T-helper 1 cell treated with Interleukin-12 subunit alpha and Interleukin-12 subunit beta and Interleukin-4 antibody, amounts not matched to agents 30 ng/mL and 1 ng/mL, for 36 hours (primary cell): Measurements from ENCODE around the gene SORCS3. TPM values are rescaled to one million over a fixed set of nuclear protein-coding genes. Genes with fewer than 3 reads are reported as not detected.

Source experiments
- intact Hi-C: fragments of 100-400 bp; cut with micrococcal nuclease; formaldehyde crosslinking; loops from one replicate; pipeline ENCODE4 v1.15.1; 2024
- total RNA-seq: library from RNA; stranded (reverse); gene quantifications from 2 replicates; pipeline ENCODE4 v1.2.3, GENCODE V29; 2022

SORCS3 gene
- total RNA-seq, 1 donor from 2014 or later = not detected

DNA sequence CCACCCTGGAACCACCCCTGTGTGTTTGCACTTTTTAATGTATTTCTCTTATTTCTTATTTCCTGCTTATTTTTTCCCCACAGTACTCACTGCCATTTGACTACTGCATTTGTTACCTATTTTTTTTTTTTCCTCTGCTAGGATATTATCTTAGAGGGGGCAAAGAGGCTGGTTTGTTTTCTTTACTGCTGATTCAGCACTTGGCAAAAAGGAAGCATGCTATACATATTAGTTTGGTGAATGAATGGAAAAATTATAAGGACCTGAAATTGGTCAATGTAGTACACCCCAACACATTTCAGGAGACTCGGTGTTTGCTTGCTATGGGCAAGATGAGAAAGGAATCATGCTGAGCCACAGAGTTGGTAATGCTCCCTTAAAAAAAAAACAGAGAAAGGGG is 193.5 kb downstream of the SORCS3 start:
- intact Hi-C loops = no loop called here

DNA sequence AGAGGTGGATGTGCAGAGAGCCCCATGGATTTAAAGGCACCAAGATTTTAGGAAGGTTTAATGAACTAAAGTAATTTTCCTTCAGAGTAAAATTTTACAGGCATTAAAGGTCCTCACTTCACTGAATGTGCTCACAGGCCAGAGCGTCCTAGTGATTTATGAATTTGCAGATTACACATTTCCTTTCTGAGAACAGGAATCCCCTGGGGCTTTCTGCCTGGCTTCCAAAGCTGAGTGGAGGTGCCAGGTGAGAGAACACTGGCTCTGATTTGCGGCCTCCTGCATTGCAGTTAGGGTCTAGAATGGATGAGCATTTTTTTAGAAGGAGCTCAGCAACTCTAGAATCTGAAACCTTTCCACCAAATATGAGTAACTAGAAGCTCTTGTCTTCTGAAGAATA is 194.3 kb downstream of the SORCS3 start:
- intact Hi-C loops = no loop called here

DNA sequence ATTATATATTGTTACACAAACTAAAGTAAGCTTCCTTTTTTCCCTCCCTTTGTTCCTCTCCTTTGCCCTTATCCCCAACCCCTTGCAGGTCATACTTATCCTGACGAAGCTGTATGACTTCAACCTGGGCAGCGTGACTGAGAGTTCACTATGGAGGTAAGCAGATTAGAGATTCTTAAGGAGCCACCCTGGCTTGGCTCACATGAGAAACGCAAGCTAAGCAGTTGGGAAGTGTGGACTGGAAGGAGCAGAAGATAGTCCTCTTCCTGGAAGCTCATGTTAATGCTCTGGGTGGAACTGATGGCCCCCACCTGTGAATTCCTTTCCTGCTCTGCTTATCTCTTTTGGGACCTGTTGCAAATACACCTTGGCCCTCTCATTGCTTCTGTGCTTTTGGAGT is 201.6 kb downstream of the SORCS3 start:
- intact Hi-C loops = no loop called here

DNA sequence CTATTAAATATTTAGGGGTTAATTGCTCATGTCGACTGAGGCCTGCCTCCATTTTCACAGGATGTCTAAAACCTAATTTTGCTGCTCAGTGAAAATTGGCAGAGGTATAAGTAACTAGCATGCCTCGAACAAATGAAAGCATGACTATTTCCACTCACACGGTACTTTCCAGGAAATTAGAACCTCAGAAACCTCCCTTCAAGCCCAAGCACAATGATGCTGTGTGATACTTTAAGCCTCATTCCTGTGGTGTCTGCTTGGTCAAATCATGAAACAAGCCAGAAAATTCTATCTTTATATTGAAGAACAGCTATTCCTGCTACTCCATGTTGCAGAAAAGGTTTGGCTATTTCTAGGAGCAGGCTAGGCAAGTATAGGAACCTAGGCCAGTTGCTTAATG is 203.0 kb downstream of the SORCS3 start:
- intact Hi-C loops = no loop called here

DNA sequence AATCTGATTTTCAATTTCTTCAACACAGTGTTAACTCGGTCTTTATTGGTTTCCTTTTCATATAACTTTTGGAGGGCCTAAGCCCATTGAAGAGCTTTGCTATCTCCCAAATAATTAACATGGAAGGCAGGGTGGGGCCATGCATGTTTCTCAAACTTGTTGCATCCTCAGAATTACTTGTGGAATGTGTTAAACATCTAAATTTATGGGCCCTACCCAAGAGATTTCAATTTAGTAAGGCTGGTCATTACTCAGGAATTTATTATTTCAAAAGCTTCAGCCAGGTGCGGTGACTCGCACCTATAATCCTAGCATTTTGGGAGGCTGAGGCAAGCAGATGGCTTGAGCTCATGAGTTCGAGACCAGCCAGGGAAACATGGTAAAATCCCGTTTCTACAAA is 208.9 kb downstream of the SORCS3 start:
- intact Hi-C loops = no loop called here

DNA sequence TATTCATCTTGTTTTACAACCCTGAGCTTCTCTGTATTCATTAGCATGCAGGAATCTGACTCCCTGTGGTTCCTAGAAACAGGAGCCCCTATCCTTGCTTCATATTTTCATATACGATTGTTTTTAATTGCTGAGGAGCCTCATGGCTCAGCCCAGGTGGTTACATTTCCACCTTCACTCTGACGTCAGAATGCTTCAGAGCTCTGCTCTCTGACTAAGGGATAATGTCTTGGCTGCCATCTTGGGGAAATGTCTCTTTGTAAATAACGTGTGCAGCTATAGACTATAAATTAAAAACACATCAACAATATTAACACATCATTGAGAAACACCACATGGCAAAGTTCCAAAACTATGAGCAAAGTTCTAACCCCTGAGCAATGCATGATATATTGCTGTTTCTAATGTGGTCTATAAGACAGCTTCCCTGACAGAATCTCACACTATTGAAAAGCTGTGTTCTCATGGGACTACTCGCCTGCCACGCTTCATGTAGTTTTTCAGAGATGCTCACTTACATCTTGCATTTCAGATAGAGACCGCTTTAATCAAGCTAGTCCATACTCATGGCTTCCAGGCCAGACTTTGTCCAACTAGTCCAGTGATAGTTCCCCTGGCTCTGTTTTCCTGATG is 227.0 kb downstream of the SORCS3 start:
- intact Hi-C loops = no loop called here

DNA sequence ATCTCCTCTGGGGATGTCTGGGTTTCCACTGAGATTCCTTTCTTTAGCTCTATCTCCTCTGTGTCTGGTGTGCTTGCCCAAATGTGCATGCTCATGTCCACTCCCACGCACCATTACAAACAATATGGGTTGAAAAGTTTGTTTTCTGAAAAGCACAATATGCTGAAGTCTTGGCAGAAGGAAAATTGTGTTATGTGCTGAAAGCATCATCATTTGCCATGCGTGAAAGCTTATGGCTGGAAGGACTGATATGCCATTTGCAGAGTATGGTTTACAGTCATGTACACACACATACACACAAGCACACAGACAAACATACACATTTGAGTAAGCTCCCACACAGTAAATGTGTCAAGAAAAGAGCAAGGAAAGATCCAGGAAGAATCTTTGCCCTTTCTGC is 231.6 kb downstream of the SORCS3 start:
- intact Hi-C loops = no loop called here

DNA sequence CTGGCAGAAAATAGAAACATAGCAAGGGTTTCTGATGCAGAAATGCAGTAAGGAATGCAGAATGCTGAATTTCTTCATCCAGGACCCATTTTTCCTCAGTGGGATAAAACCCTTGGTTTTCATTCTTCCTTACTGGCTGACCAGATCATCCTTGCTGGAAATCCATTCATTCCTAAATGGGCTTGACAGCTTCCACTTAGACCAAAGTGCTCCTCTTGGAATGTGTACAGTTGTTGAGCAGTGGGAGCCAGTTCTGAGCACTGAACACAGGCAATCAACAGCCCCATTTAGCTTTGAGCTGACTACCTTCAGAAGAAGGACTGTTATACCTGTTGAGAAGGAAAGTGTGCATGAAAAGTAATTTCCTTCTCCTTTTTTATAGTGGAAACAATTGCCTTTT is 232.1 kb downstream of the SORCS3 start:
- intact Hi-C loops = no loop called here

DNA sequence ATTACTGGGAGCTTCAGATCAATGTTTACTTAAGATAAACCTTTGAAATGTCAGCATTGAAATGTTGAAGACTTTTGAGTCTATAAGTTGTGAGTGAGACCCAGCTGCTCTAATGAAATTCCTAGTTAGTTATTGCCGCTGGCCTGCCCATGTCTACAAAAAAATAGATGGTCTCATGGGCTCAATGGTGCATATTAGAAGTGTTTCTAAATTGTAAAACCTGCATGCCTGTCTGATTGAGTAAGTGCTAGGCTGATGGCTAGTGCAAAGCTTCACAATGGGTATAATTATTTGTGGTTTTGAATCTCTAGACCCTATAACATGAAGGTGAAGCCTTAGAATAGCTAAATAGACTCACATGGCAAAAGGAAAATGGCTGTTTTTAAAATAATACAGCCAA is 234.5 kb downstream of the SORCS3 start:
- intact Hi-C loops = no loop called here

DNA sequence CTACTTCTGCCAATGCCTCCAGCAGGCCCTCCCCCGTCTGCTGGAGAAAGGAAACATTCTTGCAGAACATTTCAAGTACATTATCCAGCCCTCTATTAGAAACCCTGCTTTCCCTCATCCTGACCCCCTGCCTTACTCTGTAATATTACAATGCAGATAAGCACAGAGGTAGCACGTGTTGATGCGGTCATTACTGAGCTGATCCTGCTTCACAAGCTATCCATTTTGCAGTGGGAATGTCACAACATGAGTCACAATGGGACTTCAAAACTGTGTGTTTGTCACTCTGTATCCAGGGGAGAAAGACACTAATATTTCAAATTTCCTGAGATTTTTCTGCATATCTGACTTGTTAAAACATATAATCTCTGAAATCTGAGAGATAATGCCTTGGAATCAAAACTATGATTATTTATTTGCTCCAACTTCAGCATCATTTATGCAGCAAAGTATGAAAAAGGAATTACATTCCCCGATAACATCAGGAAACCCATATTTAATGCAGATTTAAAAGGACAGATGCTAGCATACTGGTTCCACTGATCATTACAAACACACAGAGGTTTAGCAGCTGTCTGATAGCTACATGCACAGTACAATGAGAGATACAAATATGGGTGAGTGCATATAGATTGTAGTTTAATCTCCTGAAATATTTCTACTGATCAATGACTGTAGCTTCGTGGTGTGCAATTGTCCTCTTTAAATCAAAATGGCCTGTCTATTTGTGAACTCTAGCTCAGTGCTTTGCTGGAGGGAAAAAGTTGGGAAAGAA is 239.7 kb downstream of the SORCS3 start:
- intact Hi-C loops = no loop called here

DNA sequence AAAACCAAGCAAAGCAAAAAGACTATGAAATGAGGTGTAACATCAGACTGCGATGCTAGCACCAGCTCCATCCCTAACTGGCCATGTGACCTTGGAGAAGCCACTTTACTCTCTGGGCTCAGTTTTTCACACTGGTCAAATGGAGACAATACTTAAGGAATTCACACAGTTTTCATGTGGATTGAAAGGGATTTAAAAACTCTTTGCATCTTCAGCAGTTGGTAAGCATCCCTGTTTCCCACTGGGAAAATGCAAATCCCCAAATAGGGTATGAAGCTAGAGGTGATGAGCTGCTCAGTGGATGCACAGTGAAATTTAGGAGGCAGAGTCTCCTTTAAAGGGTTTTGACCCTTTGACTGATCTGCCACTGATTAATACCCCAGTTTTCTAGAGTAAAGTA is 240.7 kb downstream of the SORCS3 start:
- intact Hi-C loops = no loop called here

DNA sequence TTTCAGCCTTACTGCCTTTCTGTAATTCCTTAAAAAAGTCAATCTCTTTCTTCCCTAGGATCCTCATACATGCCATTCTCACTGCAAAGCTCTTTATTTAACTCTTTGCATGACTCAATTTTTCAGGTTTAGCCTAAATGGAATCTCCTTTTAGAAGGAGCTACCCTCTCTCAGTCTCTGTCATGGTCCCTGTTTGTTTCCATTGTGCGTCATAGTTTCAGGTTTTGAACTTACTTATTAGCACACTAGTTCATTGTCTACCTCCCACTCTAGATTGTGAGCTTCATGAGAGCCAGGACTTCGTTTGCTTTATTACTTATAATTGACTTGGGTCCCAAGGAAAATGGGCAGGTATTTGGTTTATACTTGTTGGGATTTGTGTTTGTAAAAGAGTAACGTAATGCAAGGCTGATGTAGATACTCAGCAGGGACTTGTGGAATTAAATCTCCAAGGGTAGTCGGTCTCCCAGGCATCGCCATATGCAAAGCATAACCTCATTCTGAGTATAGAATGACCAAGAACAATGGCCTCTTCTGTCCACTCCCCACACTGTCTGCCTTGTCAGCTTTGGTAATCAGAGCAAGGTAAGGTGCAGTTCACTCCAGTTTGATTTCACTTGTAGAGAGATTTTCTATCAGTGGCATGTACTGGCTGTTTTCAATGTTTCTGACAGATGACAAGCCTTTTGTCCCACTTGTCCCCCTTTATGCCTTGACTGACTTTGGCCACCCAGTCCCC is 252.0 kb downstream of the SORCS3 start:
- intact Hi-C loops = no loop called here

DNA sequence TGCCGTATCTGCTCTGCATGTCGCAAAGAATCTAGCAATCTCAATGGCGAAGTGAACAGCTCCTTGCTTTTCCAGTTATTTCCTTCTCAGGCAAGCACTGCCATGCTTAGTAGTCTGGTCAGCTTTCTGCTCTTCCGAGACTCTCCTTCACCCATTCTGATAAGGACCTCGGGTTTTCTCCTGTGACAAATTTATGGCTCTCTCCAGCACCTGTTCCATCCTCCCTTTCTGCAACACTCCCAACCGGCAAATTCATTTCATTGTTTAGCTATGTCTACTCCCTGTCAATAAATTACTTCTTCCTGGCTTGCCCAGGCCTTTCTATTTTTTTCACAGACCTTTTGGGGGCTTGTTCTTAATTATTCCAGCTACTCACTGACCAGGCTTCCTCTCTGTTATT is 252.6 kb downstream of the SORCS3 start:
- intact Hi-C loops = no loop called here

DNA sequence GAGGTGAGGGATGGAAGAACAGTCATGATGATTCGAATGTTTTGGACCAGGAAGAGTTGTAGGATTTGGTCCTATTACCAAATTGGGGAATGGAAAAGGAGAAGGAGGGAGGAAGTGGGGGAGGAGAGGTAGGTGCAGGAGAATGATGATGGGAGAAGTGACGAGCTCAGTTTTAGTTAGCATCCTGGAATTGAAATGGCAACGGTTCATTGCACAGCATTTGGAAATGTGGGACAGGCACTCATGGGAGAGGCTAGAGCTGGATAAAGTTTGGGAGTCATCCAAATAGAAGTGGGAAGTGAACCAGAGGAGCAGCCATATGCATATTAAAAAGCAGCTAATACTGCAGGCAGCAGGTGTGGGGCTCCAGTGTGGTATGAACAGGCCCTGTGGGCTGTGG is 253.6 kb downstream of the SORCS3 start:
- intact Hi-C loops = no loop called here

DNA sequence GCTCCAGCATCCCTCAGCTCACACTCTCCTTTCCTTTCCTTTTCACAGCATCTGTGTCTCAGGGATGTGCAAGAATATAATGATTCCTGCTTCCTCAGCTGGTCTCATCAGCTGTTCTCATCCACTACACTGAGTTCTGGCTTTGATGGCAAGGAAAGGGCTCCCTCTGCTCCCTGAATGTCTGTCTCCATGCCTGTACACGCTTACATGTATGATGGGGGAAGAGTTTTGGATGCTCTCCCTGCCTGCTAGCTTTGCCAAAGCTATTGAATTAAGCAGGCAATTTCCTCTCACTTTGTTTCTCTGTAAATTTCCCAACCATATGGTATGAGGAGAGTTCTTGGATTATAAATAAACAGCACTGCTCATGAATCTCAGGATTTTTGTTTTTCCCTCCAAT is 254.5 kb downstream of the SORCS3 start:
- intact Hi-C loops = no loop called here

DNA sequence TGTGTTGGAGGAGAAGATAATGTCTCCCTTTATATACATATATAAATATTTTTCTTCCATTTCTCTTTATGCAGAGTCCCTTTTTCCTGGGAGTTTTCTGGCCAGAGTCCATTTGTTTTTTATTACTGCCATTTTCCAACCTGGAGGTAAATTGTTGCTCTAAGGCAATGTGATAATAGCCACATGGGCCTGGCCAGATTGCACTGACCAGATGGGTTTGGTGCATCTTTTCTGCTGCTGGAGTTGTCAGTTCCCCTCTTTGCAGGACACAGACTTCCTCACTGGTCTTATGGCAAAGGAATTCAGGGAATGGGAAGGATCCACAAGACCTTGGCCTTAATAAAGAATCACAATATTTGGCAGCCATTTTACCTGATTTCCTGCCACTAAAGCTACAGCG is 254.9 kb downstream of the SORCS3 start:
- intact Hi-C loops = no loop called here

DNA sequence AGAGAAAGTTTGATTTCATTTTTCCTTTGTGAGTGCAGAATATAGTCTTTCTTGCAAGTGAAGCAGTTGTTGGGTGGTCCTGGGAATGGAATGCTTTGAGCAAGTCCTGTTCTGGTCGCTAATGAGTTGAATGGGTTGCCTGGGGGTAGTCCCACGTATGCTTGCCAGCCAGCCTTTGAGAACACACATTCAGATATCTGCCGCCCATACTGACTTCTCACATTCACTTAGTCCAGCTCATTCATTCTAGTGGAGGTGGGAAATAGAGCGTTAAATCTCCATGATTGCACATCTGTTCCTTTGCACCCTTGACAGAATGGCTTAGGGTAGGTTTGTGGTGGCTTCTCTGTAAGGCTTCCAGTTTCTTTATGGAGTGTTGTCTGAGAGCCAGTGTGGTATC is 256.6 kb downstream of the SORCS3 start:
- intact Hi-C loops = no loop called here

DNA sequence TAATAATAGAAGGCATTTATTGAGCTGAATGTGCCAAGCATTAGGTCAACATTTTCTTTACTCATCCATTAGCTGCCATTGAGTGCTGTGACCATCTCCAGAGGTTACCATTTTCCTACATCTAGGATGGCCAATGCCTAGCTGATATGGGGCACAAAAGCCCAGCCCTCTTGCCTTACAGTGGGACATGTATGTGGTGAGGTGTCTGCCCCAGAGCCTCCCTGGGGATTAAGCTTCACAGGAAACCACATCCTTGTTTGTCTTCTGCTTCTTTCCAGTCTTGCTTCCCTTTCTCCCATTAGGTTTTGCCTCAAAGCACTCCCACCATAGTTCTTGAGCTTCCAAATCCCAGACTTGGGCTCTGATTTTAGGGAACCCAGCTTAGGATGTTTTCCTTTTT is 258.7 kb downstream of the SORCS3 start:
- intact Hi-C loops = no loop called here

DNA sequence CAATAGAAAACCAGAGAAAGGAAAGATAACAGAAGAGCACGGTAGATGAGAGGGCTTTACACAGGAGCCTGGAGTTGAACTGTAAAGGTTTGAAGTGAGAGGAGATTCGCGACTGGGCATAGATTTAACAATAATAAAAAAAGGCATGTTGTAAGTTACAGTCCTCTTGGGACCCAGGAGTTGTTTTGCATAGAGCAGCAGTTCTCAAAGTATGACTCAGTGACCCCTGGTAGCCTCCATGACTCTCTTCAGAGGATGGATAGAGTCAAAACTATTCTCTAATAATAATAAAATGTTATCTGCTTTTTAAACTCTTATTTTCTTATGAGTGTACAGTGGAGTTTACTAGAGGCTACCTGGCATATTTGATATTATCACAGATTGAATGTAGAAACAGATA is 262.3 kb downstream of the SORCS3 start:
- intact Hi-C loops = no loop called here

DNA sequence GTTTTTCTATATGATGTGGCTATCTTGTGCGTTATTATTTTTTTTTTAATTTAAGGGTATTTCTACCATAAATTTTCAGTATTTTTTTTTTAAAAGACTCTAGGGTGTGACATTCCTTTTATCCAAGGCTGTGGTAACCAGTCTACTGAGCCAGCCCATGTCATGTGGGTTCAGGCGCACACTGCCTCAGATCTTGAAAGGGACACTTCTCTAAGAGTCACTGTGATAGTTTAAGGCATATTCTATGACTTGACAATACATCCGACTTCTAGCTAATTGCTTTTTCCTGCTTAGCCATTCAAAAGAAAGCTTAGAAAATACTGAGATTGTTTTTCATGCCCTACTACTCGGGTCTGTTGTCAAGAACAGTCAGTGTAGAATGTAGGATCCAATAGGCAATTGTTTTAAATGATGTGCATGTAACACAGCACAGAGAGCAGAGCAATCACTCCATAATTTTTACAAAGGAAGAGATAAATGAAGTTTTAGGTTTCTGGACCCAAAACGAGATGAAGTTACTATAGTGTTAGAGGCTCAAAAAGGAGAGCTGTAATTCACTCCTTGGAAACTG is 263.7 kb downstream of the SORCS3 start:
- intact Hi-C loops = no loop called here

DNA sequence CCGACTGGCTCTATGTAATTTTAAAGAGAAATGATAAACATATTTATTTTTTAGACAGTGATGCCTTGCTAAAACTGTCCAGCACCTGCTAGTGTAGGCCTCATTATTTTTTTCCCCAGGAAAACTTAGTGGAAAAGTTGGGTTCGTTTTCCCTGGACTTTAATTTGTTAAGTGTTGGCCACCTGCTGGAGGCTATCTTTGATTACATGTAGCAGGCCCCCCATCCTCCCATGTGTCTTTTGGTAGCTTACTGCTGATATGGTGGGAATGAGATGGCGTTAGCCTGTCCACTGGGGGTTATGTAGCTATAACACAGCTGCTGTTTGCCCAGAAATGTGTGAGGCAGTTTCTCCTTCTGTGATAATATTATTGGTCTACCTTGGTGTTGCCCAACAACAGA is 265.0 kb downstream of the SORCS3 start:
- intact Hi-C loops = no loop called here

DNA sequence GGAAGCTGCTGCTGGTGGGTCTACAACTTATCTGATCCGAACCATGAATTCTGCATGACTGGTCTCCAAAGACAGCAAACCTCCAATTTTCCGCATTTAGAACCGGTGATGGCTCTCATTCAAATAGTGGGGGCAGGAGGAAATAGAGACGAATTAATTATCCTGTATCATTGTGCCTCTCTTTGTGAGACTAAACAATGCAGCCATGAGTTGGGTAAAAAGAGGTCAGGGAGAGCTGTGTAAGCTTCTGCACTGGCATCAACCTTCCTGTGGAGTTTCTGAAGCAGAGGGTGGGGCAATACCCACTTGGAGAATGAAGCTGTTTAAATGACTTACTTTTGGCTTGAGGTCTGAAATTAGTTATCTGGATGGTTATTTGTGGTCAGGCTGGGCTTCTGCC is 266.4 kb downstream of the SORCS3 start:
- intact Hi-C loops = no loop called here
